SH-SY5Y (cell line): Measurements from ENCODE around the gene KRTAP19-2.

ENCODE experiments used
- GATA2 ChIP-seq: IDR thresholded peaks from 2 replicates; pipeline ENCODE4 v1.6.1; 2011; ENCODE audit warnings: mild to moderate bottlenecking, low read depth, low read length
- GATA3 ChIP-seq: IDR thresholded peaks from 2 replicates; pipeline ENCODE4 v1.6.1; 2011; ENCODE audit warnings: low read depth, mild to moderate bottlenecking, low read length, moderate library complexity

The KRTAP19-2 gene

GRCh38 chr21:30443226-30443625 is 44.0 kb downstream of the KRTAP19-2 start:
- TF ChIP-seq GATA2 (no peak), GATA3 (no peak)

- no peak for TF ChIP-seq GATA3
- TF ChIP-seq GATA2: no peak
These were observed 47.3 kb downstream of the KRTAP19-2 start, which contains the start of gene KRTAP15-1 for GRCh38 chr21:30439975-30440374. Gene KRTAP15-1 (plus strand): TSS chr21:30440275. CDS start chr21:30440328, 53 bp downstream.
